Natural killer cell (primary cell): Measurements from ENCODE around the gene KIF2A. TPM values are rescaled to one million over a fixed set of nuclear protein-coding genes. Genes with fewer than 3 reads are reported as not detected.

Experiments
- ATAC-seq, 3 donors: fragments of 150-1000 bp in 2 of 3; fragments of 200-7000 bp in 1 of 3; cut with Tn5 transposase; 1 replicate in 1 of 3; 2 replicates in 2 of 3; pipeline ENCODE4 v1.10.0; 2021; ENCODE audit warnings: mild to moderate bottlenecking in 2 of 3, moderate library complexity in 2 of 3
- DNase-seq, 2 donors: peaks; one replicate each; pipeline versions ENCODE4 v3.0.0 to v3.0.0-alpha.2; 2013 to 2021; ENCODE audit warnings: mixed read lengths in 1 of 2
- H3K27ac ChIP-seq: one replicate; pipeline ENCODE4 v1.5.1; 2013; ENCODE audit warnings: mild to moderate bottlenecking, low read length
- H3K27me3 ChIP-seq: one replicate; pipeline ENCODE4 v1.6.1; 2013; ENCODE audit warnings: low read length; ENCODE audit not compliant: control insufficient read depth, insufficient read depth
- H3K36me3 ChIP-seq: one replicate; pipeline ENCODE4 v1.6.1; 2013; ENCODE audit warnings: low read length; ENCODE audit not compliant: control insufficient read depth, insufficient read depth
- H3K4me1 ChIP-seq: one replicate; pipeline ENCODE4 v1.6.1; 2013; ENCODE audit warnings: low read length; ENCODE audit not compliant: control insufficient read depth, insufficient read depth
- H3K4me3 ChIP-seq: one replicate; pipeline ENCODE4 v1.5.1; 2013; ENCODE audit warnings: low read length
- H3K9me3 ChIP-seq: one replicate; pipeline ENCODE4 v1.6.1; 2013; ENCODE audit warnings: low read length; ENCODE audit not compliant: control insufficient read depth, insufficient read depth
- H3K27ac Mint-ChIP-seq, 2 donors: one replicate each; pipeline ENCODE4 v1.8.0; 2022; ENCODE audit warnings: mild to moderate bottlenecking in 2 of 2, mixed read lengths in 2 of 2, moderate library complexity in 1 of 2
- H3K27me3 Mint-ChIP-seq, 2 donors: one replicate each; pipeline ENCODE4 v1.8.0; 2022; ENCODE audit warnings: low read depth in 2 of 2, mixed read lengths in 2 of 2
- H3K36me3 Mint-ChIP-seq: one replicate; pipeline ENCODE4 v1.8.0; 2022; ENCODE audit warnings: mixed read lengths
- H3K4me1 Mint-ChIP-seq, 2 donors: one replicate each; pipeline ENCODE4 v1.8.0; 2022; ENCODE audit warnings: mixed read lengths in 2 of 2
- H3K4me3 Mint-ChIP-seq: one replicate; pipeline ENCODE4 v1.8.0; 2022; ENCODE audit warnings: mild to moderate bottlenecking, moderate library complexity, mixed read lengths
- H3K9me3 Mint-ChIP-seq, 2 donors: one replicate each; pipeline ENCODE4 v1.8.0; 2022; ENCODE audit warnings: mixed read lengths in 2 of 2
- WGBS: methylation state at CpG from one replicate; pipeline ENCODE4 v1.1.7; 2013; ENCODE audit warnings: missing lambda C conversion rate; ENCODE audit not compliant: insufficient coverage; 5-methylcytosine and 5-hydroxymethylcytosine counted together
- intact Hi-C: fragments of 100-400 bp; cut with micrococcal nuclease; formaldehyde crosslinking; loops from one replicate; pipeline ENCODE4 v1.14.2; 2022
- total RNA-seq, 4 donors: library from RNA; stranded (reverse); fragments of 120-200 nt in 1 of 4; gene quantifications; one replicate each; pipeline versions ENCODE4 v1.2.3 to v1.2.4, GENCODE V29; 2013 to 2022
- TF ChIP-seq, protein P1 (sequence below): fragments of 200-600 bp; IDR thresholded peaks from one replicate; pipeline ENCODE4 v1.8.0; 2022; ENCODE audit warnings: antibody characterized with exemption

KIF2A gene
- total RNA-seq, 3 donors from 2014 or later (not counting 1 experiment from before 2014, with no cell fraction given): 80.4 to 95.2 (median 80.6) TPM

GRCh38 chr5:62259699-62260250 lies 46.2 kb upstream of the KIF2A start:
- TF ChIP-seq, protein P1, sequence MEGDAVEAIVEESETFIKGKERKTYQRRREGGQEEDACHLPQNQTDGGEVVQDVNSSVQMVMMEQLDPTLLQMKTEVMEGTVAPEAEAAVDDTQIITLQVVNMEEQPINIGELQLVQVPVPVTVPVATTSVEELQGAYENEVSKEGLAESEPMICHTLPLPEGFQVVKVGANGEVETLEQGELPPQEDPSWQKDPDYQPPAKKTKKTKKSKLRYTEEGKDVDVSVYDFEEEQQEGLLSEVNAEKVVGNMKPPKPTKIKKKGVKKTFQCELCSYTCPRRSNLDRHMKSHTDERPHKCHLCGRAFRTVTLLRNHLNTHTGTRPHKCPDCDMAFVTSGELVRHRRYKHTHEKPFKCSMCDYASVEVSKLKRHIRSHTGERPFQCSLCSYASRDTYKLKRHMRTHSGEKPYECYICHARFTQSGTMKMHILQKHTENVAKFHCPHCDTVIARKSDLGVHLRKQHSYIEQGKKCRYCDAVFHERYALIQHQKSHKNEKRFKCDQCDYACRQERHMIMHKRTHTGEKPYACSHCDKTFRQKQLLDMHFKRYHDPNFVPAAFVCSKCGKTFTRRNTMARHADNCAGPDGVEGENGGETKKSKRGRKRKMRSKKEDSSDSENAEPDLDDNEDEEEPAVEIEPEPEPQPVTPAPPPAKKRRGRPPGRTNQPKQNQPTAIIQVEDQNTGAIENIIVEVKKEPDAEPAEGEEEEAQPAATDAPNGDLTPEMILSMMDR: no peak
- Mint-ChIP-seq H3K9me3 (no peaks in the 10 kb centered on the region), H3K4me3 (no peak overlapping the region), H3K27ac (no peak overlapping the region), H3K4me1 (peaks cover 9 to 12% of the 10 kb centered on the region in 2 donors), H3K36me3 (no peaks in the 10 kb centered on the region), H3K27me3 (peaks cover 0 to 10% of the 10 kb centered on the region in 2 donors)
- Histone ChIP-seq H3K4me3 (no peak overlapping the region), H3K36me3 (no peaks in the 10 kb centered on the region), H3K4me1 (peaks cover 8% of the 10 kb centered on the region), H3K9me3 (no peaks in the 10 kb centered on the region), H3K27me3 (no peaks in the 10 kb centered on the region), H3K27ac (no peak overlapping the region)
- 94% methylated on average over 1 of the region's 2 CpGs for WGBS
- no peak for DNase-seq
- intact Hi-C loops: no loop called here
- ATAC-seq: no peak

- no peak overlapping the region for H3K4me3 ChIP-seq
- no peaks in the 10 kb centered on the region for H3K9me3 Mint-ChIP-seq
- no peak for ATAC-seq
- peak in 1 of 2 donors; percentile 15 for DNase-seq
- no peak overlapping the region for H3K27ac ChIP-seq
- 59% methylated on average over 5 of the region's 5 CpGs for WGBS
- H3K9me3 ChIP-seq: no peaks in the 10 kb centered on the region
- H3K36me3 Mint-ChIP-seq: no peaks in the 10 kb centered on the region
- H3K27me3 ChIP-seq: no peaks in the 10 kb centered on the region
- H3K4me1 ChIP-seq: peaks cover 8% of the 10 kb centered on the region
- intact Hi-C loops: no loop called here
- peaks cover 0 to 10% of the 10 kb centered on the region in 2 donors for H3K27me3 Mint-ChIP-seq
- TF ChIP-seq, protein P1: no peak
- H3K27ac Mint-ChIP-seq: no peak overlapping the region
- peaks cover 9 to 12% of the 10 kb centered on the region in 2 donors for H3K4me1 Mint-ChIP-seq
- no peak overlapping the region for H3K4me3 Mint-ChIP-seq
- H3K36me3 ChIP-seq: no peaks in the 10 kb centered on the region
Measured at GRCh38 chr5:62260513-62260912, 45.5 kb upstream of the KIF2A start.

DNA sequence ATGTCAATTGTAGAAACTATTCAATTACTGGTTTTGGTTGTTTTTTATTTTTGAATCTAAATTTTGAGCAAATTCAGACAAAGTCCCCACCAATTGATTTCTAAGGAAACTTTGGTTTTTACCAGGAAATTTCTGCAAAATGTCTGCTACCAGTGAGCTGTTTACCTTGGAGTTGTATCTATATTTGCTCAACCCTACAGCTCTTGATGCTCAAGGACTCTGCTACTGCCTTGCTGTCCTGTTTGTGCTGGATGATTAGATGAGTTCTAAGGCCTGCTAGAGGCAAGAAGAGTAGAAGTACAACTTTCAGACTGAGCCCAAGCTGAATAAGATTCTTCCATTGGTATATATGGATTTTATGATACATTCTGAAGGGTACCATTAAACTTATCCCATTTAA lies 42.6 kb upstream of the KIF2A start:
- H3K9me3 ChIP-seq: no peaks in the 10 kb centered on the region
- no peak for DNase-seq
- Mint-ChIP-seq H3K9me3 (no peaks in the 10 kb centered on the region), H3K4me3 (no peak overlapping the region), H3K36me3 (no peaks in the 10 kb centered on the region), H3K27ac (no peak overlapping the region), H3K27me3 (peaks cover 0 to 5% of the 10 kb centered on the region in 2 donors), H3K4me1 (no peaks in the 10 kb centered on the region)
- no peak for ATAC-seq
- H3K27me3 ChIP-seq: no peaks in the 10 kb centered on the region
- no peaks in the 10 kb centered on the region for H3K4me1 ChIP-seq
- H3K4me3 ChIP-seq: no peak overlapping the region
- no peaks in the 10 kb centered on the region for H3K36me3 ChIP-seq
- TF ChIP-seq, protein P1: no peak
- intact Hi-C loops: no loop called here
- no peak overlapping the region for H3K27ac ChIP-seq

- Histone ChIP-seq H3K36me3 (no peaks in the 10 kb centered on the region), H3K4me1 (no peaks in the 10 kb centered on the region), H3K27me3 (no peaks in the 10 kb centered on the region), H3K27ac (no peak overlapping the region), H3K4me3 (no peak overlapping the region), H3K9me3 (no peaks in the 10 kb centered on the region)
- DNase-seq (no peak), ATAC-seq (no peak)
- H3K27me3 Mint-ChIP-seq: peaks cover 2% of the 10 kb centered on the region in 2 donors
- H3K4me3 Mint-ChIP-seq: no peak overlapping the region
- H3K36me3 Mint-ChIP-seq: no peaks in the 10 kb centered on the region
- H3K4me1 Mint-ChIP-seq: no peaks in the 10 kb centered on the region
- no peak overlapping the region for H3K27ac Mint-ChIP-seq
- intact Hi-C loops: no loop called here
- H3K9me3 Mint-ChIP-seq: no peaks in the 10 kb centered on the region
- TF ChIP-seq, protein P1: no peak
Measured at GRCh38 chr5:62265648-62266112, 40.3 kb upstream of the KIF2A start.
